Anterior cingulate cortex (tissue), 58 donors: Measurements from ENCODE around the gene SELP.
"Not testable (repeated sequence)": the region's sequence is repeated elsewhere in the genome, so short reads cannot be mapped to it uniquely, and the experiment has no call there.

Source experiments
- DNase-seq, 58 donors: peaks; one replicate each; lab custom pipeline; 2025; lab: John Stamatoyannopoulos, UW

SELP gene

DNA sequence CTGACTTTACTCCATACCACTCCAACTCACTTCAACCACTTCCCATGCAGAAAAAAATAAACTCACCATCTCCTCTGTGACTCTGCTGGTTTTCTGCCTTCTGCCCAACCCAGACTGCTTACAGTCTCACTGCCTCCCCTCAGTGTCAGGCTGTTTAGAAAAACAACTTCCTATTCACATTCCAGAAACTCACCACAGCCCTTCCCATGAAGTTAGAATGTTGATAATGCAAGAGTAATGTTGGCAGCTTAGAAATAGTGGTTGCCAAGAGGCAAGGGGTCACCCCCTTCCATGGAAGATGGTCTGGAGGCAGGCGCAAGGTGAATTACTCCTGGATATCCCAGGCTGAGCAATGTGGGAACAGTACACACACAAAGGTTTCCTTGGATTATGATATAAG, at the start of gene SELP:
Gene SELP, minus strand, starts transcription at position 119 of the 400 bp plus-strand sequence. Its CDS starts 50 bp downstream, at position 69.
- no peak for DNase-seq

DNA sequence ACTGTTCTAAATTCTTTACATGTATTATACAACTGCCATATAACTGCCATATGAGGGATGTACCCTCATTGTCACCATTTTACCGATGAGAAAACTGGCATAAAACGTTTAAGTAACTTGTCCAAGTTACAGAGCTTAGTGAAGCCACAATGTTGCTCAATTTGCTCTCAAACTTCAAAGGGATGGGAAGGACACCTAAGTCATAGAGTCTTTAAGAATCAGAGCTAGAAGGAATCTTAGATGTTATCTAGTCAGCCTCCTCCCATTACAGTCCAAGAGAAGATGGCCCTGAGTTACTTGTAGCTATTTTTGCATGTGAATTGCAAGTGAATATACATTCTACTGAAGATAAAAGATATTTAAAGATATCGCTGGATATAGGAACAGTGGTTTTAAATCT, 49.8 kb upstream of the SELP start:
- no peak for DNase-seq

DNA sequence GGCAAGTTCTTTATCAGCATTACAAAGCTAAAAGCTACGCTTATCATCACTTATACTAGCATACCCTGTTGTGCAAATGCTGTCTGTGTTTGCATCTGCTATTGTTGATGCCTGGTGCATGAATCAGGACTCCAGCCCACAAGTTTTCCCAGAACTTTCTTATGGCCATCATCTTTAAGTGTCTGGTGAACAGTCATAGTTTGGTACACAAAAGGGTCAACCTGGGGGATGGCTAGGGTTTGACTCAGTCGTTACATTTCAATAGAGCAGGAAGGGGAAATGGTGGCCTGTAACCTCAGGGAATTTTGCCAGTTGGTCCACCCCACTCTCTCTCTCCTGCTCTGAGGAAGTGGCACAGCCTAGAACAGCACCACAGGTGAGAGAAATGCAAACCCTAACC, 46.1 kb upstream of the SELP start:
- DNase-seq, result no peak

DNA sequence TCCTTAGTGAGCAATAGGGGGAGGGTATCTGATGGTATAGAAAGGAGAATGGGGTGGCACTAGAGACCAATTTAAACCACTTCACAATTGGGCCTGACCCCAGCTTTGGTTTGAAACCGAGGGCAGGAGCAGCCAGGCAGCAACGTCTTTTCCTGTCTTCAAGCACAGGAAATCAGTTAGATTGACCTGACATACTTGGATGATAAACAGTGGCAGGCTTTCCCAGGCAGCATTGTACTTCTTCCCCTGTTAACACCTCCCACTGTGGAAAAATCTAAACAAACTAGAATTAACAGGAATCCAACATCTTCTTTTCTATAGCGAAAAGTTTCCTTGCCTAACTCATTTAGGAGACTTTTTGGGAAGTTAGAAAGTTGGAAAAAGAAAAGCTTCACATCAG, 40.9 kb upstream of the SELP start:
- no peak for DNase-seq

DNA sequence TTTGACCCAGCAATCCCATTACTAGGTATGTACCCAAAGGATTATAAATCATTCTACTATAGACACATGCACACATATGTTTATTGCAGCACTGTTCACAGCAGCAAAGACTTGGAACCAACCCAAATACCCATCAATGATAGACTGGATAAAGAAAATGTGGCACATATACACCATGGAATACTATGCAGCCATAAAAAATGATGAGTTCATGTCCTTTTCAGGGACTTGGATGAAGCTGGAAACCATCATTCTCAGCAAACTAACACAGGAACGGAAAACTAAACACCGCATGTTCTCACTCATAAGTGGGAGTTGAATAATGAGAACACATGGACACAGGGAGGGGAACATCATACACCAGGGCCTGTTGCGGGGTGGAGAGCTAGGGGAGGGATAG, 40.3 kb upstream of the SELP start:
- not testable (repeated sequence) for DNase-seq

DNA sequence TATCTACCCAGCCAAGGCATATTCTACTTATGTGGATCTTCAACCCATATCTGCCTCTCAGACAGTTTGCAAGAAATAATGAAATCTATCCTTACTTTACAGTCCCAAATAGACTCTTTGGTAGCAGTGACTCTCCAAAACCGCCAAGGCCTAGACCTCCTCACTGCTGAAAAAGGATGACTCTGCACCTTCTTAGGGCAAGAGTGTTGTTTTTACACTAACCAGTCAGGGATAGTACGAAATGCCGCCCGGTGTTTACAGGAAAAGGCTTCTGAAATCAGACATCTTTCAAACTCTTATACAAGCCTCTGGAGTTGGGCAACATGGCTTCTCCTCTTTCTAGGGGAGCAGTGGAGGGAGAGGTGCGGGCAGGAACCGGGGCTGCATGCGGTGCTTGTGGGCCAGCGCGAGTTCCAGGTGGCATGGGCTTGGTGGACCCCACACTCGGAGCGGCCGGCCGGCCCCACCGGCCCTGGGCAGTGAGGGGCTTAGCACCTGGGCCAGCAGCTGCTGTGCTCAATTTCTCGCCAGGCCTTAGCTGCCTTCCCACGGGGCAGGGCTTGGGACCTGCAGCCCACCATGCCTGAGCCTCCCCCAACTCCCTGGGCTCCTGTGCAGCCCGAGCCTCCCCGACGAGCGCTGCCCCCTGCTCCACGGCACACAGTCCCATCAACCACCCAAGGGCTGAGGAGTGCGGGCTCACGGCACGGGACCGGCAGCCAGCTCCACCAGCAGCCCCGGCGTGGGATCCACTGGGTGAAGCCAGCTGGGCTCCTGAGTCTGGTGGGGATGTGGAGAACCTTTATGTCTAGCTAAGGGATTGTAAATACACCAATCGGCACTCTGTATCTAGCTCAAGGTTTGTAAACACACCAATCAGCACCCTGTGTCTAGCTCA, 38.0 kb upstream of the SELP start:
- DNase-seq, result not testable (repeated sequence)

DNA sequence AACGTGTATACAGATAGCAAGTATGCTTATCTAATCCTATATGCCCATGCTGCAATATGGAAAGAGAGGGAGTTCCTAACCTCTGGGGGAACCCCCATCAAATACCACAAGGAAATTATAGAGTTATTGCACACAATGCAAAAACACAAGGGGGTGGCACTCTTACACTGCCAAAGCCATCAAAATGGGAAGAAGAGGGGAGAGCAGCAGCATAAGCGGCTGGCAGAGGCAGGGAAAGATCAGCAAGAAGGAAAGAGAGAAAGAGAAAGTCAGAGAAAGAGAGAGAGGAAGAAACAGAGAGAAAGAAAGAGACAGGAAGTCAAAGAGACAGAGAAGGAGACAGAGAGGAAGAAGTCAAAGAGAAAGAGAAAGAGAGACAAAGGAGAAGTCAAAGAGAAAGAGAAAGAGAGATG, 37.3 kb upstream of the SELP start:
- not testable (repeated sequence) for DNase-seq

DNA sequence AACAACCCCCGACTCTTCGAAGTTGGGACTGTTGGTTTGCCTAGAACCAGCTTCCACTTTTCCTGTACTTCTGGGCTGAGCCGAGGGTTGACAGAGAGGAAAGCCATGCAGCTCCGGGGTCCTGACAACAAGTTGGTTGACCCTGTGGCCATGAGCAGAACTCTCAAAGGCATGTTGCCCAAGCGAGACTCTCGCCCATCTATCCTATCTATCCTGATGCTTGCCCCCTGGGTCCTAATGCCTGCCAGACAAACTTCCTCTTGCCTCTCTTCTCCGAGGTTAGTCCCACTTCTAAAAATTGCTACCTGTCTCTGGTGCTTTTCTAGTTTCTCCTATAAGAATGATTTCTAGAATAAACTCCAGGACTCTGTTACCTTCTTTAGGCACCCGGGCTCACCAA, 32.8 kb upstream of the SELP start:
- DNase-seq, result not testable (repeated sequence)

DNA sequence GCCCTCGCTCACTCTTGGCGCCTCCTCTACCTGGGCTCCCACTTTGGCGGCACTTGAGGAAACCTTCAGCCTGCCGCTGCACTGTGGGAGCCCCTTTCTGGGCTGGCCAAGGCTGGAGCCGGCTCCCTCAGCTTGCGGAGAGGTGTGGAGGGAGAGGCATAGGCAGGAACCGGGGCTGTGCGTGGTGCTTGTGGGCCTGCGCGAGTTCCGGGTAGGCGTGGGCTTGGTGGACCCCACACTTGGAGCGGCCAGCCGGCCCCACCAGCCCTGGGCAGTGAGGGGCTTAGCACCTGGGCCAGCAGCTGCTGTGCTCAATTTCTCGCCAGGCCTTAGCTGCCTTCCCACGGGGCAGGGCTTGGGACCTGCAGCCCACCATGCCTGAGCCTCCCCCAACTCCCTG, 31.1 kb upstream of the SELP start:
- DNase-seq, result not testable (repeated sequence)

DNA sequence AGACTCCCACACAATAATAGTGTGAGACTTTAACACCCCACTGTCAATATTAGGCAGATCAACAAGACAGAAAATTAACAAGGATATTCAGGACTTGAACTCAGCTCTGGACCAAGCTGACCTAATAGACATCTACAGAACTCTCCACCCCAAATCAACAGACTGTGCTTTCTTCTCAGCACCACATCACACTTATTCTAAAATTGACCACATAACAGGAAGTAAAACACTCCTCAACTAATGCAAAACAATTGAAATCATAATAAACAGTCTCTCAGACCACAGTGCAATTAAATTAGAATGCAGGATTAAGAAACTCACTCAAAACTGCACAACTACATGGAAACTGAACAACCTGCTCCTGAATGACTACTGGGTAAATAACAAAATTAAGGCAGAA, 28.9 kb upstream of the SELP start:
- not testable (repeated sequence) for DNase-seq

DNA sequence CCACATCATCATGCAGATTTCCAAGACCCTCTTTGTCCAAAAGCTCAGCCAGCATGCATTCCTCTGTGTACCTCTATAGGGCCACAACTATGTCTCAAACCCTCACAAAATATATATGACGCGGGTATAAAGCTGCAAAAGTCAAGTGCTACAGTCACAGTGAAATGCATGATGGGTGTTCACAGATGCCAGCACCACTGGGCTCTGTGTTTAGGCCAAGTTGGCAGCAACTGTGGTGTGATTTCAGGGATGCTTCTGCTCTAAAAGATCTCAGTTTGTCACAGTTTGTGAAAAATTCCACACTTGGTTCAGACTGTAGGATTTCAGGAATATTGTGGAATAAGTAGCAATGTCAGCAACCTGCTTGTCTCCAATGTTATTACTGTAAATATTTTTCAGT, 23.9 kb upstream of the SELP start:
- peak in 2 of 58 donors; percentile 2 to 6 for DNase-seq

DNA sequence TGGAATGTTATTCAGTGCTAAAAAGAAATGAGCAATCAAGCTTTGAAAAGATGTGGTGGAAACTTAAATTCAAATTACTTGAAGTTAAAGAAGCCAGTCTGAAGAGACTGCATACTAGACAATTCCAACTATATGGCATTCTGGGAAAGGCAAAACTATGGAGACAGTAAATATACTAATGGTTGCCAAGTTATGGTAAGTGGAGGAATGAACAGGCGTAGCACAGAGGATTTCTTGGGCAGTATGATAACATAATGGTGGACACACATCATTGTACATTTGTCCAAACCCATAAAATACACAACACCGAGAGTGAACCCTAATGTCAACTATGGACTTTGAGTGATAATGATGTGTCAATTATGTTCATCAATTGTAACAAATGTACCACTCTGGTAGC, 21.1 kb upstream of the SELP start:
- no peak for DNase-seq

DNA sequence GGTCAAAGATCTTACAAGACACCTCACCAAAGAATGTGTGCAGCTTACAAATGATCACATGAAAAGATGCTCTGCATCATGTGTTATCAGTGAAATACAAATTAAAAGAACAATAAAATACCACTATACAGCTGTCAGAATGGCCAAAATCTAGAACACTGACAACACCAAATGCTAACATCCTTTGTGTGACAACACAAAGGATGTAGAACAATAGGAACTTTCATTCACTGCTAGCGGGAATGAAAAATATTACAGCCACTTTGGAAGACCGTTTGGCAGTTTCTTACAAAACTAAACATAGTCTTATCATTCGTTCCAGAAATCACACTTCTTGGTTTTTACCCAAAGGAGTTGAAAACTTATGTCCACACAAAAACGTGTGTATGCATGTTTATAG, 20.6 kb upstream of the SELP start:
- DNase-seq, result no peak

DNA sequence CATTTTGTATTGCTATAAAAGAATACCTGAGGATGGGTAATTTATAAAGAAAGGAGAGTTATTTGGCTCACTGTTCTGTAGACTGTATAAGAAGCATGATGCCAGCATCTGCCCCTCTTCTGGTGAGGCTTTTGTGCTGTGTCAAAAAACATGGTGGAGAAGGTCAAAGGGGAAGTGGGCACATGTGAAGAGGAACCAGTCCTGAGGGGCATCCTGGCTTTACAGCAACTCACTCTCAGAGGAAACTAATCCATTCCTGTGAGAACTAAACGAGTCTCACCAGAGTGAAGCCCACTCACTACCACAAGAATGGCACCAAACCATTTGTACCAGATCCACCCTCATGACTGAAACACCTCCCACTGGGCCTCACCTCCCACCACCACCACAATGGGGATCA, 18.8 kb upstream of the SELP start:
- DNase-seq, result no peak

DNA sequence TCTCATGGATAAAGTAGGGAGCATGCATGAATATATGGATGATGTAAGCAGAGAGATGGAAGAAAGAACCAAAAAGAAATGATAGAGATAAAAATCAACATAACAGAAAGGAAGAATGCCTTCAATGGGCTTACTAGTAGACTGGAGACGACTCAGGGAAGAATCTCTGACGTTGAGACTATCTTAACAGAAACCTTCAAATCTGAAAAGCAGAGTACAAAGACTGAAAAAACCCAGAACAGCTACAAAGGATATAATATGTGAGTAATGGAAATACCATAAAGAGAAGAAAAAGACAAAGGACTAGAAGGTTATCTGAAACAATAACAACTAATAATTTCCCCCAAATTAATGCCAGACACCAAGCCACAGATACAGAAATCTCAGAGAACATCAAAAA, 18.3 kb upstream of the SELP start:
- DNase-seq, result no peak

DNA sequence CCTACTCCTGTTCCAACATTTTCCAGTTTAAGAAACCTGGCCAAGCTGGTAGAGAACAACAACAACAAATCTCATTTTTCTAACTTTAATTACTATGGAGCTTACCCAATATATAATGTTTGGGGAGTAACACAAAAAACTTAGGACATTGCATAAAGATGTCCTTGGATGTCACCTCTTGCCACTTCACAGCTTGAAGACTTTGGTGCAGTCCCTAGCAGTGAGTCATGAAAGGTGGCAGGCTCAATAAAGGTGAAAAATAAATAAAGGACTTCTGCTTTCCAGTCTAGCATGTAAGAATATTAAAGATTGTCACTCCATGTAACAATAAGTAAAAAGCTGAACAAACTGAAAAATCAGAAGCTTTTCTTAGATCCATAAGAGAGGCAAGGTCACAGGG, 17.6 kb upstream of the SELP start:
- no peak for DNase-seq

DNA sequence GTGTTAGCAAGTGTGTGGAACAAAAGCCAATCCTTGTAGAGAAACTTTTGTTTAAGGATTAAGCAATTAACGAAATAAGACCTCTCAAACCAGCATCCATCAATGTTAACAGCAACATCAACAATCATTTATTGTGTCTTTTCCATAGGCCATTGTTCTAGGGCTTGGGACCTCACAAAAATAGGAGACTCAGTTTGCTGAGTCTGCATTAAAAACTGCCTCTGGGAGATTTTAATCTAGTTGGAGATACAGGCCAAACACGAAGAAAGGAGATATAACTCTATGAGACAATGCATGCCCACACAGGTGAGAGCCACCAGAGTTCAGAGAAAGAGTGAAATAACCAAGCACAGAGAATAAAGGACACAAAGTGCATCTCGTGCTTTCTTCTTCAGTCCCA, 14.4 kb upstream of the SELP start:
- no peak for DNase-seq

DNA sequence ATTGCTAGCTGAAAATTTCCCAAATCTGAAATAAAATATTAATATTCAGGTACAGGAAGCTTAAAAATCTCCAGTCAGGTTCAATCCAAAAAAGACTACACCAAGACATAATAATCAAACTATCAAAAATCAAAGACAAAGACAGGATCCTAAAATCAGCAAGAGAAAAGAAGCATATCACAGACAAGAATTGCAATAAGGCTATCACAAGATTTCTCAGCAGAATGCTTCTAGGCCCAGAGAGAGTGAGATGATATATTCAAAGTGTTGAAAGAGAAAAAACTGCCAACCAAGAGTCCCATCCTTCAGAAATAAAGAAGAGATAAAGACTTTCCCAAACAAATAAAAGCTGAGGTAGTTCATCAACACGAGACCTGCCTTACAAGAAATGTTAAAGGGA, 5.0 kb upstream of the SELP start:
- DNase-seq, result no peak

DNA sequence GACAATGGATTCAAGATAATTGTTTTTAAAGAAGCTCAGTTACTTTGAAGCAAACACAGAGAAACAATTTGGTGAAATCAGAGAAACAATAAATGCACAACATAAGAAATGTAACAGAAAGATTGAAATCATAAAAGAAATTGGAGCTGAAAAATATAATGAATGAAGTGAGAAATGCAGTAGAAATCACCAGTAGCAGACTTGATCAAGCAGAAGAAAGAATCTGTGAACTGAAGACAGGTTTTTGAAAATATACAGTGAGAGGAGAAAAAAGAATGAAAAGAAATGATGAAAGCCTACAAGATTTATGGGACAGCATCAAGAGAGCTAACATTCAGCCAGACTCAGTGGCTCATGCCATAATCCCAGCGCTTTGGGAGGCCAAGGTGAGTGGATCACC, 4.2 kb upstream of the SELP start:
- DNase-seq, result no peak

DNA sequence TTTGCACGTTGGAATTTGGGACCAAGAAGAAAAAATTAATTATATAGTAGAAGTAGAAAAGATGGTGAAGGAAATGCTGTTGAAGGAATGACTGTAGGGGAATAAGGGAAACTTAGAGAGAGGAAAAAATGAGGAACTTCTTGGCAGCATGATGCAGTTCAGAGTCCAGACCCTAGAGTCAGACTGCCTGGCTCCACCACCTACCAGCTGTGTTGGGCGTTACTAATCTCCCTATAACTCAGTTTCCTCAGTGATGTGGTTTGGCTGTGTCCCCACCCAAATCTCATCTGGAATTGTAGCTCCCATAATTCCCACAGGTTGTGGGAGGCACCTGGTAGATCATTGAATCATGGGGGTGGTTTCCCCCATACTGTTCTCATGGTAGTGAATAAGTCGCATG, 1.3 kb upstream of the SELP start:
- no peak for DNase-seq

DNA sequence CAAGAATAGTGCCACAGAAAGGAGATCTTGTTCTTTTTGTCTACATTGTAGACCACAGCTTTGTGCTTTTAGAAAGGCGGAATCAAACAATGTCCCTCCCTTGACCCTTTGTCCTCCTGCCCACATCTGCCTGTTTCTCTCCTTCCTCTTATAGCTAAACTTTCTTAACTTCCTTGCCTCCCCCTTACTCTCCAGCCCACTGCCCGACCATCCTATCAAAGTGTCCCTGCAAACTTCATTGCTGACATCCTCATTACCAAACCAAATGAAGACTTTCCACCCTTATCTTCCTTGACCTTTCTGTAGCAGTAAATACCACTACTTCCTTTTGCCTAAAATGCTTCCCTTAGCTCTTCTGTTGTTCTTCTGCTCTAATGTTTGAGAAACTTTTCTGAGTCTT, 5.0 kb downstream of the SELP start:
- DNase-seq, result no peak

DNA sequence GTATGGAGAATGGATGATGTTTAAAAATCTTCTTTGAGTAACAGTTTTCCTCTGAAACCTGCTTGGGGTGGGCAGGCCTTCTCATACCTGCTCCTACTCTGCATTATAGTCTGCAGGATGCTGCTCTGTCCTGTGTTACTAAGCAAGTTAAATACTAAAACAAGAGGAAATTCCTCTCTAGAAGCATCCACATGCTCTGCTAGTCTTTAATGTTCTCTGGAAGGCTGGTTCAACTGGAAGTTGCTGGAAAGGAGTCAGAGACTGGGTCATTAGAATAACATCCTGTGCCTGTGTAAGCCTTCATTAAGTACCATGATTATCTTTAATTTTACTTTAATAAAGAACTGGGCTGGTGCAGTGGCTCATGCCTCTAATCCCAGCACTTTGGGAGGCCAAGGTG, 5.8 kb downstream of the SELP start:
- no peak for DNase-seq
